ENCODE measurements around the gene PTCD1. TPM values are rescaled to one million over a fixed set of nuclear protein-coding genes. Genes with fewer than 3 reads are reported as not detected.

PTCD1 gene
- total and polyA plus RNA-seq, 2 of the 8 experiments (the other 6 are each of a cell fraction or from before 2014, with no cell fraction given) = 7.5 to 7.6 TPM

- no peak for TF ChIP-seq SRF (IDR thresholded peaks at IDR 0.05; ENCODE audit: low read depth, low read length)
These were observed 47.5 kb downstream of the PTCD1 start (continued) for GRCh38 chr7:99390941-99391602.
